HepG2 (cell line): ENCODE data around the gene CMC1. TPM values are rescaled to one million over a fixed set of nuclear protein-coding genes. Genes with fewer than 3 reads are reported as not detected.

Experiments used
- DNMT3B ChIP-seq: conservative IDR thresholded peaks from 2 replicates; pipeline ENCODE4 v1.6.1; 2016; ENCODE audit warnings: missing biosample characterization, control low read depth
- FOSL1 ChIP-seq: sonication (generic); formaldehyde crosslinking; IDR thresholded peaks from 2 replicates; pipeline ENCODE4 v1.9.0; 2021; ENCODE audit warnings: missing genetic modification reagents, borderline replicate concordance
- IRF1 ChIP-seq: sonication (generic); formaldehyde crosslinking; IDR thresholded peaks from 2 replicates; pipeline ENCODE4 v1.4.0; 2020; ENCODE audit warnings: low read depth, mild to moderate bottlenecking, missing genetic modification reagents
- KAT8 ChIP-seq: IDR thresholded peaks from 2 replicates; pipeline ENCODE4 v1.6.1; 2016; ENCODE audit warnings: missing genetic modification reagents, missing compliant biosample characterization
- MAFF ChIP-seq: IDR thresholded peaks from 2 replicates; pipeline ENCODE4 v1.6.1; 2011; ENCODE audit warnings: low read depth, low read length, improper control_type of control experiment
- MYPOP ChIP-seq: sonication (generic); formaldehyde crosslinking; IDR thresholded peaks from 2 replicates; pipeline ENCODE4 v1.8.1; 2023; ENCODE audit warnings: mild to moderate bottlenecking, moderate library complexity, missing genetic modification reagents
- NR2F6 ChIP-seq, 2 experiments: IDR thresholded peaks; 2 replicates each; pipeline ENCODE4 v1.6.1; 2016; ENCODE audit warnings: antibody characterized with exemption in 1 of 2, mild to moderate bottlenecking in 1 of 2
- PAF1 ChIP-seq: IDR thresholded peaks from 2 replicates; pipeline ENCODE4 v1.6.1; 2016; ENCODE audit warnings: missing genetic modification reagents, missing compliant biosample characterization
- SMYD3 ChIP-seq: sonication (generic); formaldehyde crosslinking; IDR thresholded peaks from 2 replicates; pipeline ENCODE4 v1.8.1; 2023; ENCODE audit warnings: mild to moderate bottlenecking, missing genetic modification reagents
- SRF ChIP-seq: IDR thresholded peaks from 2 replicates; pipeline ENCODE4 v1.6.1; 2011; ENCODE audit warnings: mild to moderate bottlenecking, low read depth, low read length, moderate library complexity
- TBX2 ChIP-seq: sonication (generic); formaldehyde crosslinking; IDR thresholded peaks from 2 replicates; pipeline ENCODE4 v1.5.0; 2020; ENCODE audit warnings: missing genetic modification reagents, mild to moderate bottlenecking, borderline replicate concordance
- ZFAT ChIP-seq: sonication (generic); formaldehyde crosslinking; conservative IDR thresholded peaks from 2 replicates; pipeline ENCODE4 v1.8.1; 2023; ENCODE audit warnings: missing genetic modification reagents, inconsistent platforms
- ZFX ChIP-seq: sonication (generic); formaldehyde crosslinking; IDR thresholded peaks from 2 replicates; pipeline ENCODE4 v1.4.0; 2020; ENCODE audit warnings: mild to moderate bottlenecking, low read depth, missing genetic modification reagents, moderate library complexity
- ZNF12 ChIP-seq: sonication (generic); formaldehyde crosslinking; IDR thresholded peaks from 2 replicates; pipeline ENCODE4 v1.5.0; 2020; ENCODE audit warnings: missing genetic modification reagents
- ZNF207 ChIP-seq: fragments of 450-650 bp; IDR thresholded peaks from 2 replicates; pipeline ENCODE4 v1.6.1; 2016; ENCODE audit warnings: antibody characterized with exemption, borderline replicate concordance
- ZNF30 ChIP-seq: sonication (generic); formaldehyde crosslinking; IDR thresholded peaks from 2 replicates; pipeline ENCODE4 v1.5.0; 2020; ENCODE audit warnings: mild to moderate bottlenecking, missing genetic modification reagents
- ZNF335 ChIP-seq: sonication (generic); formaldehyde crosslinking; IDR thresholded peaks from 2 replicates; pipeline ENCODE4 v1.4.0; 2020; ENCODE audit warnings: missing genetic modification reagents
- ZNF362 ChIP-seq: sonication (generic); formaldehyde crosslinking; IDR thresholded peaks from 2 replicates; pipeline ENCODE4 v1.4.0; 2020; ENCODE audit warnings: missing genetic modification reagents, mild to moderate bottlenecking, borderline replicate concordance
- ZNF562 ChIP-seq: sonication (generic); formaldehyde crosslinking; IDR thresholded peaks from 2 replicates; pipeline ENCODE4 v1.8.0; 2022; ENCODE audit warnings: missing genetic modification reagents, borderline replicate concordance
- ZNF740 ChIP-seq: sonication (generic); formaldehyde crosslinking; IDR thresholded peaks from 2 replicates; pipeline ENCODE4 v1.4.0; 2020; ENCODE audit warnings: missing genetic modification reagents
- polyA plus RNA-seq, 8 experiments: library from polyadenylated mRNA; depleted of rRNA in 3 of 8; stranded (reverse) in 7 of 8; unstranded in 1 of 8; fragments of >200 nt; fragmentation: Illumina TruSeq in 4 of 8; extraction: Trizol in 4 of 8; gene quantifications; 2 replicates each; pipeline versions ENCODE4 v1.2.1 to v1.2.3, GENCODE V29; 2011 to 2016; ENCODE audit warnings: low read depth in 4 of 8, missing spikeins in 1 of 8, mixed read lengths in 1 of 8; ENCODE audit not compliant: insufficient read depth in 1 of 8
- total RNA-seq, 5 experiments: library from RNA; depleted of rRNA; stranded (reverse); fragments of >200 nt; fragmentation: Illumina TruSeq; extraction: Trizol; gene quantifications; 2 replicates each; pipeline ENCODE4 v1.2.3, GENCODE V29; 2016; ENCODE audit warnings: low read depth in 1 of 5

Gene CMC1
- total and polyA plus RNA-seq, 2 of the 13 experiments (the other 11 are each of a cell fraction or from before 2014, with no cell fraction given) = 22.1 to 29.5 TPM

- TF ChIP-seq NR2F6 (IDR thresholded peaks at IDR 0.05) (peak; percentile 77; the same call in 1 of the 2 replicates), NR2F6 (CRISPR knock-in tag; IDR thresholded peaks at IDR 0.05) (peak; percentile 64), ZNF207 (no peak), ZNF562 (CRISPR knock-in tag) (no peak), MYPOP (peak; percentile 51), MAFF (no peak), KAT8 (CRISPR knock-in tag) (peak; percentile 80), ZNF362 (peak; percentile 48; the same call in 1 of the 2 replicates), TBX2 (peak; percentile 93), PAF1 (CRISPR knock-in tag) (no peak), ZNF740 (peak; percentile 71; the same call in 1 of the 2 replicates), ZNF30 (CRISPR knock-in tag) (no peak), SMYD3 (peak; percentile 76; the same call in 1 of the 2 replicates), ZNF335 (peak; percentile 81), FOSL1 (CRISPR knock-in tag) (no peak), ZFX (CRISPR knock-in tag) (peak; percentile 97), ZFAT (CRISPR knock-in tag) (no peak), DNMT3B (0 out of 2 replicates have a peak, but pooled peaks have one; percentile 50), SRF (no peak), IRF1 (CRISPR knock-in tag) (0 out of 2 replicates have a peak, but pooled peaks have one; percentile 48), ZNF12 (CRISPR knock-in tag) (no peak; the same call in none of the 2 replicates)
Measured at GRCh38 chr3:28348629-28349468, 107.4 kb downstream of the CMC1 start, which contains the start of the genes AZI2 and ZCWPW2 (continued).
